ENCODE results near the gene NRP1.

NRP1 gene

DNA sequence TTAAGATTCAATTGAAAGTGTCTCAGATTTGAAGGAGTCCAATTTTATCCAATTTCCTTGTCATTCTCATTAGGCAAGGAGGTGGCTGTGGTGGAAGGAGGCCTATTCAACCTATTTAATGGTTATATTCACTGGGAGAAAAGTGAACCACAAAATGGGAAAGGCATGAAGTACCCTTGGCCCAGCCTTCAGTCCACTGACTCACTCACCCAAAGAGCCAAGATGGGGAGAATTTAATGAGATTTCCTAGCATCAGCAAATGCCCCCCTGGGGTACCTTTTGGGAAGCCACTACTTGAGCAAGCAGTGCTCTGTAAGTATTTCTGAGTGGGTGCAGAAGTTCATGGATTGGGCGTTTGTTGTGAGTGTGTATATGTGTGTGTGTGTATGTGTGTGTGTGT is 144.1 kb downstream of the NRP1 start:
- DNase-seq (ENCODE audit: extremely low spot score): no peak
- TF ChIP-seq, protein P1, sequence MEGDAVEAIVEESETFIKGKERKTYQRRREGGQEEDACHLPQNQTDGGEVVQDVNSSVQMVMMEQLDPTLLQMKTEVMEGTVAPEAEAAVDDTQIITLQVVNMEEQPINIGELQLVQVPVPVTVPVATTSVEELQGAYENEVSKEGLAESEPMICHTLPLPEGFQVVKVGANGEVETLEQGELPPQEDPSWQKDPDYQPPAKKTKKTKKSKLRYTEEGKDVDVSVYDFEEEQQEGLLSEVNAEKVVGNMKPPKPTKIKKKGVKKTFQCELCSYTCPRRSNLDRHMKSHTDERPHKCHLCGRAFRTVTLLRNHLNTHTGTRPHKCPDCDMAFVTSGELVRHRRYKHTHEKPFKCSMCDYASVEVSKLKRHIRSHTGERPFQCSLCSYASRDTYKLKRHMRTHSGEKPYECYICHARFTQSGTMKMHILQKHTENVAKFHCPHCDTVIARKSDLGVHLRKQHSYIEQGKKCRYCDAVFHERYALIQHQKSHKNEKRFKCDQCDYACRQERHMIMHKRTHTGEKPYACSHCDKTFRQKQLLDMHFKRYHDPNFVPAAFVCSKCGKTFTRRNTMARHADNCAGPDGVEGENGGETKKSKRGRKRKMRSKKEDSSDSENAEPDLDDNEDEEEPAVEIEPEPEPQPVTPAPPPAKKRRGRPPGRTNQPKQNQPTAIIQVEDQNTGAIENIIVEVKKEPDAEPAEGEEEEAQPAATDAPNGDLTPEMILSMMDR (IDR thresholded peaks at IDR 0.05; ENCODE audit: control extremely low read depth, extremely low read depth, low read depth, missing control alignments): no peak
- CTCF ChIA-PET: no interaction called here
- POLR2A ChIA-PET: no interaction called here

DNA sequence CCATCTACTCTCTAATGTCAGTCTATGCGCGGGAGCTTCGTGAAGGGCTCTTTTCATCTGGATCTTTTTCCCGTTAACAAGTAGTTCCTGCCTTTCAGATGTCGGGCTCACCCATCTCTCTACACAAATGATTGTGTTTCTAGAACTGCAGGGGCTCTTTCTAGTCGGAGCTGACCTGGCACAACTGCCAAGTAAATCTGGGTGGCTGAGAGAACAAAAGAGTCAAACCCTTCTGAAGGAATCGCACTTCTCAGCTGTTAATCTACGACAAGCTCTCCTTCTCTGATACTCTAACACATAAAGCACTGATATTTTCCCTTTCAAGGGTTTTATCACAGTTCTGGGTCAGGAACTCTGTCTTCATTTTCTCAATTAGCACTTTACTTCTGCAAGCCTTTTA is 144.7 kb downstream of the NRP1 start:
- ChIA-PET POLR2A (no interaction called here), CTCF (interaction anchor here (1.2 kb wide), 1 partner anchor 20 kb away, joined by 3 read pairs; no protein-coding TSS in a partner anchor)
- no peak for DNase-seq (ENCODE audit: extremely low spot score)
- TF ChIP-seq, protein P1 (IDR thresholded peaks at IDR 0.05; ENCODE audit: control extremely low read depth, extremely low read depth, low read depth, missing control alignments): no peak

DNA sequence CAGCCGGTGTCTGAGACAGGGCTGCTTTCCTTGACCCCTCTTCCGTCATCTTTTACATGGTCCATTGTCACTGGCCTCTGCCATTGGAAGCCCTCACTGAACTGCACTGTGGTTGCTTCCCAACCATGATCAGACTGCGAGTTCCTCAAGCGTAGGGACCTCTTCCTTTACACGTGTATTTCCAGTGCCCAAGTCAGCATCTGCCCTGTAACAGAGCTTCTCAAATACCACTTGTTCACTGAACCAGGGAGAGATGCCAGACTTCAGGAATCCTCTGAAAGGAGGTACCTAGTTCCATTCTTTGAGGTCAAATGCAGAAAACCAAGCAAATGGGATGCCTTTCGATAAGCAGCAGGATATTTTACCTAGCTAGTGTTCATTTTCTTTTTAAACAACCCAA is 145.1 kb downstream of the NRP1 start:
- DNase-seq (ENCODE audit: extremely low spot score): no peak
- TF ChIP-seq, protein P1 (IDR thresholded peaks at IDR 0.05; ENCODE audit: control extremely low read depth, extremely low read depth, low read depth, missing control alignments): no peak
- ChIA-PET CTCF (interaction anchor here (1.2 kb wide), 1 partner anchor 19 kb away, joined by 3 read pairs; no protein-coding TSS in a partner anchor), POLR2A (no interaction called here)

DNA sequence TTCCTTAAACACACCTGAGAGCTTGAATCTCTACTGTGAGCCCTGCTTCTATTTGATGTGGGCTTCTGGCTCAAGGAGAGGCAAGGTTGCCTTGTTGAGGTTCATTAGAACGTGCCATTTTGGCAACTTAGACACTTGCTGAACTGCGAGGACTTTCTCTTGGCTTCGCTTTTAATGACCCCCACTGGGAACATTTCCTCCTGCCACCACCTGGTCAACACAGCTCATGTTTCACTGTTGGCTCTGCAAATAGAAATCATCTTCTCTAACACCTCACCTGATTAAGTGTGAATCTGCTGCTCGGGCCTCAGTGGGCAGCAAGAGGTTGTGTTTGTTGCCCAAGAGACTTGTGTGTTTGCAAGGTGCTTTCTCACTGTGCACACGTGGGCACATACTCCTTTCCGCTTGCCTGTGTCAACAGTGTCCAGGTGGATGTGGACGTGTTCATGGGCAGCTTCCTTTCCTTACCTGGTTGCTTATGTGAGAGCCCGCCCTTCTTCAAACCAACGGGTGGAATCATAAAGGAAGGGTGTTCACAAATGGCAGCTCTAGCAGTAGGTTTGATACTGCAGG is 147.0 kb downstream of the NRP1 start:
- DNase-seq (ENCODE audit: extremely low spot score): no peak
- ChIA-PET POLR2A (no interaction called here), CTCF (no interaction called here)
- TF ChIP-seq, protein P1 (IDR thresholded peaks at IDR 0.05; ENCODE audit: control extremely low read depth, extremely low read depth, low read depth, missing control alignments): no peak

DNA sequence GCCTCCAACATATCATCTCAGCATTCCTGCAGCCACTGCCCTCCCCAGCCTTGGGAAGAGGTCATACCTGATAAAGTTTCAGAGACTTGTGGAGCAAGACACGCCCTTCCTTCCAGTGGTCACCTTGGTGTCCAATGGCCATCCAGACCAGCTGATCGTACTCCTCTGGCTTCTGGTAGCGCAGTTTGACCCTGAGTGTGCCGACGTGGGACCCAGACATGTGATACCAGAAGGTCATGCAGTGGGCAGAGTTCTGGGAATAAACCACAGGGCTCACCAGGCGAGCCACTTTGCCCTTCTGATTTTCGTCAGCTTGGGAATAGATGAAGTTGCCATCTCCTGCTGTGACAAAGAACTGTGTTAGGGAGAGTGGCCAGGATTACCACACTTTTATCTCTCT is 148.3 kb downstream of the NRP1 start:
- no peak for DNase-seq (ENCODE audit: extremely low spot score)
- ChIA-PET CTCF (no interaction called here), POLR2A (no interaction called here)
- TF ChIP-seq, protein P1 (IDR thresholded peaks at IDR 0.05; ENCODE audit: control extremely low read depth, extremely low read depth, low read depth, missing control alignments): no peak

DNA sequence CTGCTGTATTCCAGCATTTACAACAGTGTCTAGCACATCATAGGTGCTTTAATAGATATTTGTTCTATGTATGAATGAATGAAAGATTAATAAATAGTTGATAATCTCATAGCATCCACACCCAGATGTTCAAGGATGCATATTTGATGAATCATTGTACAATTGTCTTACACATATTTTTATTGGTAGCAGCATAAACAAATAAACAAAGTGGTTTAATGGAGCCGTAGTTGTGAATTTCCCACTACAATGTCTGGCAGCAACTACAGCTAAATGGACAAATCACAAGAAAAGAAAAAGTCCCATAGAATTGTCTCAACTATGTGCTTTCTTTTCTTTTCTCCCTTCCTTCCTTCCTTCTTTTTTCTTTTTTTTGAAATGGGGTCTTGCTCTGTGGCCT is 150.8 kb downstream of the NRP1 start:
- CTCF ChIA-PET: interaction anchor here (2.8 kb wide), 1 partner anchor 10 kb away, joined by 12 read pairs; no protein-coding TSS in a partner anchor
- no peak for DNase-seq (ENCODE audit: extremely low spot score)
- POLR2A ChIA-PET: no interaction called here
- TF ChIP-seq, protein P1 (IDR thresholded peaks at IDR 0.05; ENCODE audit: control extremely low read depth, extremely low read depth, low read depth, missing control alignments): no peak

Measured in GM10248 (cell line).